Suprapubic skin (tissue), 4 donors: Measurements from ENCODE around the gene FRYL. TPM values are rescaled to one million over a fixed set of nuclear protein-coding genes. Genes with fewer than 3 reads are reported as not detected.

Source experiments
- DNase-seq, 2 donors: peaks; one replicate each; pipeline ENCODE4 v3.0.0-alpha.2; 2019; ENCODE audit warnings: low spot score in 2 of 2
- H3K27ac ChIP-seq: fragments of 200-600 bp; sonication (generic); one replicate; pipeline ENCODE4 v1.5.1; 2019
- H3K27me3 ChIP-seq: fragments of 200-600 bp; sonication (generic); one replicate; pipeline ENCODE4 v1.5.1; 2019
- H3K36me3 ChIP-seq: fragments of 200-600 bp; sonication (generic); one replicate; pipeline ENCODE4 v1.5.1; 2019
- H3K4me1 ChIP-seq: fragments of 200-600 bp; sonication (generic); one replicate; pipeline ENCODE4 v1.5.1; 2019
- H3K4me3 ChIP-seq: fragments of 200-600 bp; sonication (generic); one replicate; pipeline ENCODE4 v1.5.1; 2019; ENCODE audit warnings: mild to moderate bottlenecking
- H3K9me3 ChIP-seq: fragments of 200-600 bp; sonication (generic); one replicate; pipeline ENCODE4 v1.5.1; 2019
- EP300 ChIP-seq: sonication (generic); formaldehyde crosslinking; IDR thresholded peaks from one replicate; pipeline ENCODE4 v1.6.1; 2017; ENCODE audit warnings: antibody characterized with exemption
- POLR2A ChIP-seq, 2 donors: fragments of 450-650 bp; IDR thresholded peaks; one replicate each; pipeline ENCODE4 v1.6.1; 2017; ENCODE audit warnings: antibody characterized with exemption in 2 of 2, mild to moderate bottlenecking in 2 of 2, moderate library complexity in 2 of 2
- POLR2AphosphoS5 ChIP-seq, 3 donors: sonication (generic); formaldehyde crosslinking; IDR thresholded peaks; one replicate each; pipeline ENCODE4 v1.6.1; 2017; ENCODE audit warnings: antibody characterized with exemption in 3 of 3
- WGBS: methylation state at CpG from one replicate; pipeline ENCODE4 v1.1.5; 2018; 5-methylcytosine and 5-hydroxymethylcytosine counted together
- total RNA-seq, 4 donors: library from RNA; depleted of rRNA; stranded (reverse); fragments of >200 nt; gene quantifications; one replicate each; pipeline ENCODE4 v1.1.0, GENCODE V29; 2016
- TF ChIP-seq, protein P1 (sequence below), 2 donors: fragments of 200-600 bp in 1 of 2; fragments of 450-650 bp in 1 of 2; sonication (generic) in 1 of 2; IDR thresholded peaks; one replicate each; pipeline ENCODE4 v1.5.1; 2016 to 2019; ENCODE audit warnings: antibody characterized with exemption in 2 of 2, mild to moderate bottlenecking in 1 of 2, moderate library complexity in 1 of 2

The FRYL gene
- total RNA-seq, 4 donors from 2014 or later, result 48.4 to 168 (median 73.5) TPM

DNA sequence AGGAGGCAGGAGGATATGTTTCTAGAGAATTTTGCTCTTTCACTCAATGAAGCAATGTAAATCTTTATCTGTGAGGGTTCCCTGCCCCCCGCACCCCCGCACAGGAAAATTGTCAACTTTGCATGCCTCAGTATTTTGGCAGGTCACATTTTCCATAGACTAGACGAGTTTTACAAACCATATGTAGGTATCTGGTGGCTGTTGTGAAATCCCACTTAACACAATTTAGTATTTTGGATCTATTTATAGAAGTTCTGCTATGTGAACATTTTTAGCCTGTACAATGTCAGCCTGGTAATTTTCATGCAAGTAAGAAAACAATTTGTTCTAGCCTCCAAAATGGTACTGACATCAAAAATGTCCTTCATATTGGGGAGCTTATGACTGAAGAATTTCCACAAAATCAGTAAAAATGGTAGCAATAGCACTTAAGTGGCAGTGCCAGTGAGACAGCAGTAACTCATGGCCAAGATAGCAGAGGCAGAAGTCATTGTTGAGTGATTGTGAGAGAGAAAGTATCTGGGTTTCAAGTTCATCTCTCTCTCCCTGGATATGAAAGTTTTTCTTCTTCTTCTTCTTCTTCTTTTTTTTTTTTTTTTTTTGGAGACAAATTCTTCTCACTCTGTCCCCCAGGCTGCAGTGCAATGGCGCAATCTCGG, 12.4 kb upstream of the FRYL start:
- Histone ChIP-seq H3K36me3 (no peaks in the 10 kb centered on the region), H3K9me3 (no peaks in the 10 kb centered on the region), H3K27me3 (no peaks in the 10 kb centered on the region), H3K4me3 (no peak overlapping the region), H3K4me1 (no peaks in the 10 kb centered on the region), H3K27ac (no peak overlapping the region)
- no peak for TF ChIP-seq EP300
- TF ChIP-seq, protein P1, sequence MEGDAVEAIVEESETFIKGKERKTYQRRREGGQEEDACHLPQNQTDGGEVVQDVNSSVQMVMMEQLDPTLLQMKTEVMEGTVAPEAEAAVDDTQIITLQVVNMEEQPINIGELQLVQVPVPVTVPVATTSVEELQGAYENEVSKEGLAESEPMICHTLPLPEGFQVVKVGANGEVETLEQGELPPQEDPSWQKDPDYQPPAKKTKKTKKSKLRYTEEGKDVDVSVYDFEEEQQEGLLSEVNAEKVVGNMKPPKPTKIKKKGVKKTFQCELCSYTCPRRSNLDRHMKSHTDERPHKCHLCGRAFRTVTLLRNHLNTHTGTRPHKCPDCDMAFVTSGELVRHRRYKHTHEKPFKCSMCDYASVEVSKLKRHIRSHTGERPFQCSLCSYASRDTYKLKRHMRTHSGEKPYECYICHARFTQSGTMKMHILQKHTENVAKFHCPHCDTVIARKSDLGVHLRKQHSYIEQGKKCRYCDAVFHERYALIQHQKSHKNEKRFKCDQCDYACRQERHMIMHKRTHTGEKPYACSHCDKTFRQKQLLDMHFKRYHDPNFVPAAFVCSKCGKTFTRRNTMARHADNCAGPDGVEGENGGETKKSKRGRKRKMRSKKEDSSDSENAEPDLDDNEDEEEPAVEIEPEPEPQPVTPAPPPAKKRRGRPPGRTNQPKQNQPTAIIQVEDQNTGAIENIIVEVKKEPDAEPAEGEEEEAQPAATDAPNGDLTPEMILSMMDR (IDR thresholded peaks at IDR 0.05), result no peak
- no peak for TF ChIP-seq POLR2AphosphoS5 (IDR thresholded peaks at IDR 0.05)
- TF ChIP-seq POLR2A (IDR thresholded peaks at IDR 0.05), result no peak
- 79% methylated on average over 5 of the region's 5 CpGs for WGBS
- DNase-seq, result no peak

DNA sequence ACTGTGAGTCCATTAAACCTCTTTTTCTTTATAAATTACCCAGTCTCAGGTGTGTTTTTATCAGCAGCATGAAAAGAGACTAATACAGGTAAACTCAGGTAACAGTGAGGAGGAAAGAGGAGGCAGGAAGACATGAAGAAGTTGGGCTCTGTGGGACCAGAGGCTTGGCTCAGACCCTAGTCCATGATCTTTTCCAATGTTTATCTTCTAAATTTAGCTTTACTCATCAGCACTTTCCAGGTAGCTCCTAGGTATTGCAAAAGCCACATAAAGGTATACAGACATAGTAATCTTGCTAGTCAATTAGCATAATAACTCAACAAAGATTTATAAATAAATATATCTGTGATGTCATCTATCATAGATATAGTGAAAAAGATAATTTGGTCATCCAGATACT, 11.2 kb upstream of the FRYL start:
- no peak overlapping the region for H3K4me3 ChIP-seq
- H3K9me3 ChIP-seq, result no peaks in the 10 kb centered on the region
- no peaks in the 10 kb centered on the region for H3K36me3 ChIP-seq
- no peaks in the 10 kb centered on the region for H3K4me1 ChIP-seq
- TF ChIP-seq POLR2AphosphoS5 (IDR thresholded peaks at IDR 0.05) (no peak), EP300 (no peak), POLR2A (IDR thresholded peaks at IDR 0.05) (no peak)
- TF ChIP-seq, protein P1 (IDR thresholded peaks at IDR 0.05), result no peak
- DNase-seq, result no peak
- no peak overlapping the region for H3K27ac ChIP-seq
- no peaks in the 10 kb centered on the region for H3K27me3 ChIP-seq

DNA sequence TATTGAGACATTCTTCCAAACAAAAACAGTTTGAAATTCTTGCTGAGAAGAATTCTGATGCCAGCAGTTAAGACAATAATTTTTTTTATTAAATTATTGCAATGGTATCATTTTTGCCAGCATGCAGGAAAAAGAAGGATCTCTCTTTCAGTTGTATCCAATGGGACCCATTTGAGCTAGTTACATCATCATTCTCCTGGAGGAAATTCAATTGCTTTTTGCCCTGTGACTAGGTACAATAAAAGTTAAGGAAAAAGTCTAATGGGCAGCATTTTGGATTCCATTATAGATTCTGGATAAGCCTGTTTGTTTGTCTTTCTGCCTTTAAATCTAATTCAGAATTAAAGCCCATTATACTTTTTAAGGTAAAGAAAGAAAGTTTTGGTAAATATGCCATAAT, 10.5 kb upstream of the FRYL start:
- no peaks in the 10 kb centered on the region for H3K36me3 ChIP-seq
- H3K27ac ChIP-seq, result no peak overlapping the region
- TF ChIP-seq POLR2AphosphoS5 (IDR thresholded peaks at IDR 0.05) (no peak), POLR2A (IDR thresholded peaks at IDR 0.05) (no peak), EP300 (no peak)
- TF ChIP-seq, protein P1 (IDR thresholded peaks at IDR 0.05), result no peak
- H3K4me1 ChIP-seq, result no peaks in the 10 kb centered on the region
- no peak for DNase-seq
- no peak overlapping the region for H3K4me3 ChIP-seq
- H3K27me3 ChIP-seq, result no peaks in the 10 kb centered on the region
- no peaks in the 10 kb centered on the region for H3K9me3 ChIP-seq

DNA sequence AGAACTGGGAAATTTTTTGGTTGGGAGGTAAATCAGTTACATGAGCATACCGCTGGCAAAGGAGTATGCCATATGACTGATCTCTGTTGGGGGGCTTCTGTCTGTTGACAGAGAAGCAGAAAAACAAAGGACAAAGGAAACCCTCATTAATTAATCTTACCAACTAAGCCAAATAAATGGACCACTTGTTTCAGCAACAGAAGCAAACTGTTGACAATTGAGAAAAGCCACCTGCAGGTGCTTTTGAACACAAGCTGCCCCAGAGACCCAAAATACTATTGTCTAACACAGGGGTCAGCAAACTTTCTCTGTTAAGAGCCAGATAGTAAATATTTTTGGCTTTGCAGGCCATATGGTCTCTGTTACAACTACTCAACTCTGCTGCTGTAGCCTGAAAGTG, 7.0 kb upstream of the FRYL start:
- Histone ChIP-seq H3K4me1 (no peaks in the 10 kb centered on the region), H3K36me3 (no peaks in the 10 kb centered on the region), H3K27ac (no peak overlapping the region), H3K4me3 (no peak overlapping the region), H3K27me3 (no peaks in the 10 kb centered on the region), H3K9me3 (no peaks in the 10 kb centered on the region)
- DNase-seq, result no peak
- TF ChIP-seq, protein P1 (IDR thresholded peaks at IDR 0.05), result no peak
- no peak for TF ChIP-seq POLR2AphosphoS5 (IDR thresholded peaks at IDR 0.05)
- TF ChIP-seq EP300, result no peak
- no peak for TF ChIP-seq POLR2A (IDR thresholded peaks at IDR 0.05)
- WGBS, result 75% methylated on average over 1 of the region's 1 CpG

DNA sequence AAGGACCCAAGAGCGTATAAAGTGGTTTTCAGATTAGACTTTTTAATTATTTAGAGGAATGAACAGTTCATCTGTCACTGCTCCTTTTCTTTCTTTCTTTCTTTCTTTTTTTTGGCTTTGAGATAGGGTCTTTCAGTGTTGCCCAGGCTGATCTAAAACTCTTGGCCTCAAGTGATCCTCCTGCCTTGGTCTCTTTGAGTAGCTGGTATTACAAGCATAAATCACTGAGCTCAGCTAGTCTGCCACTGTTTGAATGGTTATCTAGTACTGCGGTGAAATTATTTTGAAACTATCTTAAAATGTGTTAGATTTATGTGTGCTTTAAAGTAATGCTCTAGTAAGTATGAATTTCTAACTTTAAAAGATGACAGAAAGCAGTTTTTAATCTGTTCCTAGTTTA, 6.5 kb upstream of the FRYL start:
- H3K4me1 ChIP-seq, result peaks cover under 1% of the 10 kb centered on the region
- no peak overlapping the region for H3K4me3 ChIP-seq
- no peaks in the 10 kb centered on the region for H3K36me3 ChIP-seq
- WGBS, result 97% methylated on average over 2 of the region's 2 CpGs
- H3K27ac ChIP-seq, result no peak overlapping the region
- no peaks in the 10 kb centered on the region for H3K27me3 ChIP-seq
- DNase-seq, result no peak
- H3K9me3 ChIP-seq, result no peaks in the 10 kb centered on the region
- TF ChIP-seq EP300, result no peak
- TF ChIP-seq POLR2A (IDR thresholded peaks at IDR 0.05), result no peak
- TF ChIP-seq, protein P1 (IDR thresholded peaks at IDR 0.05), result no peak
- TF ChIP-seq POLR2AphosphoS5 (IDR thresholded peaks at IDR 0.05), result no peak
